GM12878 (cell line): Measurements from ENCODE around the gene COMMD1. TPM values are rescaled to one million over a fixed set of nuclear protein-coding genes. Genes with fewer than 3 reads are reported as not detected.

Source experiments
- CEBPB ChIP-seq, 2 experiments: fragments of 150-350 bp in 1 of 2; IDR thresholded peaks; 2 replicates each; pipeline ENCODE4 v1.6.1; 2012 to 2014; ENCODE audit warnings: low read depth in 2 of 2, low read length in 2 of 2, borderline replicate concordance in 1 of 2, inconsistent platforms in 1 of 2
- CREB1 ChIP-seq: IDR thresholded peaks from 2 replicates; pipeline ENCODE4 v1.6.1; 2012; ENCODE audit warnings: low read depth, mild to moderate bottlenecking, inconsistent platforms
- FOS ChIP-seq: IDR thresholded peaks from 3 replicates; pipeline ENCODE4 v1.6.1; 2011; ENCODE audit warnings: borderline replicate concordance; ENCODE audit not compliant: insufficient read length; ENCODE audit errors: extremely low read depth
- GABPA ChIP-seq: IDR thresholded peaks from 2 replicates; pipeline ENCODE4 v1.6.1; 2014; ENCODE audit warnings: antibody characterized with exemption, low read depth, mild to moderate bottlenecking, inconsistent platforms
- KDM1A ChIP-seq: fragments of 200-600 bp; sonication (generic); IDR thresholded peaks from 2 replicates; pipeline ENCODE4 v1.6.1; 2016; ENCODE audit warnings: borderline replicate concordance
- MEF2A ChIP-seq: IDR thresholded peaks from 2 replicates; pipeline ENCODE4 v1.6.1; 2011; ENCODE audit warnings: low read depth, mild to moderate bottlenecking, low read length, moderate library complexity; ENCODE audit not compliant: insufficient read depth
- MTA2 ChIP-seq: fragments of 450-650 bp; IDR thresholded peaks from 2 replicates; pipeline ENCODE4 v1.6.1; 2016; ENCODE audit warnings: low read depth, mild to moderate bottlenecking, moderate library complexity
- NBN ChIP-seq: fragments of 450-650 bp; IDR thresholded peaks from 2 replicates; pipeline ENCODE4 v1.6.1; 2016
- NFXL1 ChIP-seq: fragments of 450-650 bp; IDR thresholded peaks from 2 replicates; pipeline ENCODE4 v1.6.1; 2017; ENCODE audit warnings: antibody characterized with exemption, mild to moderate bottlenecking, borderline replicate concordance
- RELA ChIP-seq: fragments of 450-650 bp; IDR thresholded peaks from 2 replicates; pipeline ENCODE4 v1.8.0; 2014; ENCODE audit warnings: borderline replicate concordance; ENCODE audit not compliant: partially characterized antibody
- SMC3 ChIP-seq: IDR thresholded peaks from 2 replicates; pipeline ENCODE4 v1.6.1; 2011; ENCODE audit warnings: low read length, improper control_type of control experiment, borderline replicate concordance
- STAT1 ChIP-seq: fragments of 450-650 bp; conservative IDR thresholded peaks from 2 replicates; pipeline ENCODE4 v1.6.1; 2014; ENCODE audit warnings: antibody characterized with exemption, mild to moderate bottlenecking
- ZBED1 ChIP-seq: IDR thresholded peaks from 2 replicates; pipeline ENCODE4 v1.6.1; 2016; ENCODE audit warnings: borderline replicate concordance
- ZBTB11 ChIP-seq: fragments of 450-650 bp; formaldehyde crosslinking; IDR thresholded peaks from 2 replicates; pipeline ENCODE4 v1.5.0; 2022; ENCODE audit warnings: mild to moderate bottlenecking, missing genetic modification characterization
- polyA plus RNA-seq, 11 experiments: library from polyadenylated mRNA; depleted of rRNA in 4 of 11; unstranded in 6 of 11; stranded (reverse) in 5 of 11; fragments of >200 nt; fragmentation: Nextera tagmentation in 4 of 11; fragmentation: Illumina TruSeq in 1 of 11; extraction: Ambion mirVana in 4 of 11; extraction: Trizol in 1 of 11; gene quantifications; 1 replicate in 1 of 11; 2 replicates in 10 of 11; pipeline versions ENCODE4 v1.2.1 to v1.2.3, GENCODE V29; 2011 to 2016; ENCODE audit warnings: inconsistent platforms in 2 of 11, missing spikeins in 2 of 11, low read depth in 1 of 11
- total RNA-seq, 4 experiments: library from RNA; depleted of rRNA in 3 of 4; stranded (reverse); fragments of >200 nt in 3 of 4; fragmentation: Illumina TruSeq in 1 of 4; extraction: Trizol in 1 of 4; gene quantifications; 2 replicates each; pipeline versions ENCODE4 v1.2.1 to v1.2.3, GENCODE V29; 2013 to 2021
- TF ChIP-seq, protein P1 (sequence below): fragments of 450-650 bp; IDR thresholded peaks from 2 replicates; pipeline ENCODE4 v1.6.1; 2017; ENCODE audit warnings: antibody characterized with exemption, mild to moderate bottlenecking, moderate library complexity
- TF ChIP-seq, protein P2 (sequence below): fragments of 450-650 bp; IDR thresholded peaks from 2 replicates; pipeline ENCODE4 v1.6.1; 2016; ENCODE audit warnings: mild to moderate bottlenecking
- TF ChIP-seq, protein P3 (sequence below): fragments of 450-650 bp; formaldehyde crosslinking; IDR thresholded peaks from 2 replicates; pipeline ENCODE4 v1.4.0; 2020; ENCODE audit warnings: mild to moderate bottlenecking, moderate library complexity
- TF ChIP-seq, protein P4 (sequence below): IDR thresholded peaks from 2 replicates; pipeline ENCODE4 v1.6.1; 2011; ENCODE audit warnings: mild to moderate bottlenecking, low read depth, low read length, moderate library complexity; ENCODE audit not compliant: insufficient replicate concordance

The COMMD1 gene
- total and polyA plus RNA-seq, 10 of the 15 experiments (the other 5 are each of a cell fraction or from before 2014, with no cell fraction given), result 39.7 to 210 (median 53.7) TPM

- TF ChIP-seq CEBPB (IDR thresholded peaks at IDR 0.05; ENCODE audit: borderline replicate concordance in 1 of 2, low read depth in 2 of 2, low read length in 2 of 2) (no peak), MEF2A (no peak), ZBED1 (no peak; the same call in 1 of the 2 replicates), ZBTB11 (CRISPR knock-in tag) (no peak), MTA2 (peak; percentile 39; the same call in 1 of the 2 replicates), SMC3 (no peak), NFXL1 (no peak), STAT1 (no peak), KDM1A (no peak), FOS (no peak), NBN (no peak), GABPA (no peak), CREB1 (0 out of 2 replicates have a peak, but pooled peaks have one; percentile 15), RELA (no peak)
- TF ChIP-seq, protein P1, sequence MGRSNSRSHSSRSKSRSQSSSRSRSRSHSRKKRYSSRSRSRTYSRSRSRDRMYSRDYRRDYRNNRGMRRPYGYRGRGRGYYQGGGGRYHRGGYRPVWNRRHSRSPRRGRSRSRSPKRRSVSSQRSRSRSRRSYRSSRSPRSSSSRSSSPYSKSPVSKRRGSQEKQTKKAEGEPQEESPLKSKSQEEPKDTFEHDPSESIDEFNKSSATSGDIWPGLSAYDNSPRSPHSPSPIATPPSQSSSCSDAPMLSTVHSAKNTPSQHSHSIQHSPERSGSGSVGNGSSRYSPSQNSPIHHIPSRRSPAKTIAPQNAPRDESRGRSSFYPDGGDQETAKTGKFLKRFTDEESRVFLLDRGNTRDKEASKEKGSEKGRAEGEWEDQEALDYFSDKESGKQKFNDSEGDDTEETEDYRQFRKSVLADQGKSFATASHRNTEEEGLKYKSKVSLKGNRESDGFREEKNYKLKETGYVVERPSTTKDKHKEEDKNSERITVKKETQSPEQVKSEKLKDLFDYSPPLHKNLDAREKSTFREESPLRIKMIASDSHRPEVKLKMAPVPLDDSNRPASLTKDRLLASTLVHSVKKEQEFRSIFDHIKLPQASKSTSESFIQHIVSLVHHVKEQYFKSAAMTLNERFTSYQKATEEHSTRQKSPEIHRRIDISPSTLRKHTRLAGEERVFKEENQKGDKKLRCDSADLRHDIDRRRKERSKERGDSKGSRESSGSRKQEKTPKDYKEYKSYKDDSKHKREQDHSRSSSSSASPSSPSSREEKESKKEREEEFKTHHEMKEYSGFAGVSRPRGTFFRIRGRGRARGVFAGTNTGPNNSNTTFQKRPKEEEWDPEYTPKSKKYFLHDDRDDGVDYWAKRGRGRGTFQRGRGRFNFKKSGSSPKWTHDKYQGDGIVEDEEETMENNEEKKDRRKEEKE, result no peak
- TF ChIP-seq, protein P2, sequence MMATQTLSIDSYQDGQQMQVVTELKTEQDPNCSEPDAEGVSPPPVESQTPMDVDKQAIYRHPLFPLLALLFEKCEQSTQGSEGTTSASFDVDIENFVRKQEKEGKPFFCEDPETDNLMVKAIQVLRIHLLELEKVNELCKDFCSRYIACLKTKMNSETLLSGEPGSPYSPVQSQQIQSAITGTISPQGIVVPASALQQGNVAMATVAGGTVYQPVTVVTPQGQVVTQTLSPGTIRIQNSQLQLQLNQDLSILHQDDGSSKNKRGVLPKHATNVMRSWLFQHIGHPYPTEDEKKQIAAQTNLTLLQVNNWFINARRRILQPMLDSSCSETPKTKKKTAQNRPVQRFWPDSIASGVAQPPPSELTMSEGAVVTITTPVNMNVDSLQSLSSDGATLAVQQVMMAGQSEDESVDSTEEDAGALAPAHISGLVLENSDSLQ, result peak; percentile 34; the same call in 1 of the 2 replicates
- TF ChIP-seq, protein P3, sequence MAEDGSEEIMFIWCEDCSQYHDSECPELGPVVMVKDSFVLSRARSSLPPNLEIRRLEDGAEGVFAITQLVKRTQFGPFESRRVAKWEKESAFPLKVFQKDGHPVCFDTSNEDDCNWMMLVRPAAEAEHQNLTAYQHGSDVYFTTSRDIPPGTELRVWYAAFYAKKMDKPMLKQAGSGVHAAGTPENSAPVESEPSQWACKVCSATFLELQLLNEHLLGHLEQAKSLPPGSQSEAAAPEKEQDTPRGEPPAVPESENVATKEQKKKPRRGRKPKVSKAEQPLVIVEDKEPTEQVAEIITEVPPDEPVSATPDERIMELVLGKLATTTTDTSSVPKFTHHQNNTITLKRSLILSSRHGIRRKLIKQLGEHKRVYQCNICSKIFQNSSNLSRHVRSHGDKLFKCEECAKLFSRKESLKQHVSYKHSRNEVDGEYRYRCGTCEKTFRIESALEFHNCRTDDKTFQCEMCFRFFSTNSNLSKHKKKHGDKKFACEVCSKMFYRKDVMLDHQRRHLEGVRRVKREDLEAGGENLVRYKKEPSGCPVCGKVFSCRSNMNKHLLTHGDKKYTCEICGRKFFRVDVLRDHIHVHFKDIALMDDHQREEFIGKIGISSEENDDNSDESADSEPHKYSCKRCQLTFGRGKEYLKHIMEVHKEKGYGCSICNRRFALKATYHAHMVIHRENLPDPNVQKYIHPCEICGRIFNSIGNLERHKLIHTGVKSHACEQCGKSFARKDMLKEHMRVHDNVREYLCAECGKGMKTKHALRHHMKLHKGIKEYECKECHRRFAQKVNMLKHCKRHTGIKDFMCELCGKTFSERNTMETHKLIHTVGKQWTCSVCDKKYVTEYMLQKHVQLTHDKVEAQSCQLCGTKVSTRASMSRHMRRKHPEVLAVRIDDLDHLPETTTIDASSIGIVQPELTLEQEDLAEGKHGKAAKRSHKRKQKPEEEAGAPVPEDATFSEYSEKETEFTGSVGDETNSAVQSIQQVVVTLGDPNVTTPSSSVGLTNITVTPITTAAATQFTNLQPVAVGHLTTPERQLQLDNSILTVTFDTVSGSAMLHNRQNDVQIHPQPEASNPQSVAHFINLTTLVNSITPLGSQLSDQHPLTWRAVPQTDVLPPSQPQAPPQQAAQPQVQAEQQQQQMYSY (CRISPR knock-in tag), result no peak
- TF ChIP-seq, protein P4, sequence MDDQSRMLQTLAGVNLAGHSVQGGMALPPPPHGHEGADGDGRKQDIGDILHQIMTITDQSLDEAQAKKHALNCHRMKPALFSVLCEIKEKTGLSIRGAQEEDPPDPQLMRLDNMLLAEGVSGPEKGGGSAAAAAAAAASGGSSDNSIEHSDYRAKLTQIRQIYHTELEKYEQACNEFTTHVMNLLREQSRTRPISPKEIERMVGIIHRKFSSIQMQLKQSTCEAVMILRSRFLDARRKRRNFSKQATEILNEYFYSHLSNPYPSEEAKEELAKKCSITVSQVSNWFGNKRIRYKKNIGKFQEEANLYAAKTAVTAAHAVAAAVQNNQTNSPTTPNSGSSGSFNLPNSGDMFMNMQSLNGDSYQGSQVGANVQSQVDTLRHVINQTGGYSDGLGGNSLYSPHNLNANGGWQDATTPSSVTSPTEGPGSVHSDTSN, result no peak
Measured at GRCh38 chr2:61995515-61995914, 90.0 kb downstream of the COMMD1 start (continued).
